Measurements from ENCODE around the gene TBC1D22A.

DNA sequence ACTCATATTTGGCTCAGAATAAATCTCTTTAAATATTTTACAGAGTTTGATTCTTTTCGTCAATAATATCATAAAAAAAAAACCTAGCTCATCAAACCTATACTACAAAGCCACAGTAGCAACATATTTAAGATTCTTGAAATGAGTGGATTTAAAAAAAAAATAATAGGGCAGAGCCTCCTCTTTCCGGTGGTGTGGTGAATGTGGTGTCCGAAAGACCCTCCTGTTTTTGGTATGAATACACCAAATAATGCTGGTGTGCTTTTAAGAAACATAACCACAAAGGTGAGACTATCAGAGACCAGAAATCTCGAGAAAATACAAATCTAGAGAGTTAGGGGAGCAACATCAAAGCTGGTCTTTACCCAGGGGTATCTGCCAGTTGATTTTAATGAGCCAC is 342.6 kb downstream of the TBC1D22A start:
- TF ChIP-seq, protein P1, sequence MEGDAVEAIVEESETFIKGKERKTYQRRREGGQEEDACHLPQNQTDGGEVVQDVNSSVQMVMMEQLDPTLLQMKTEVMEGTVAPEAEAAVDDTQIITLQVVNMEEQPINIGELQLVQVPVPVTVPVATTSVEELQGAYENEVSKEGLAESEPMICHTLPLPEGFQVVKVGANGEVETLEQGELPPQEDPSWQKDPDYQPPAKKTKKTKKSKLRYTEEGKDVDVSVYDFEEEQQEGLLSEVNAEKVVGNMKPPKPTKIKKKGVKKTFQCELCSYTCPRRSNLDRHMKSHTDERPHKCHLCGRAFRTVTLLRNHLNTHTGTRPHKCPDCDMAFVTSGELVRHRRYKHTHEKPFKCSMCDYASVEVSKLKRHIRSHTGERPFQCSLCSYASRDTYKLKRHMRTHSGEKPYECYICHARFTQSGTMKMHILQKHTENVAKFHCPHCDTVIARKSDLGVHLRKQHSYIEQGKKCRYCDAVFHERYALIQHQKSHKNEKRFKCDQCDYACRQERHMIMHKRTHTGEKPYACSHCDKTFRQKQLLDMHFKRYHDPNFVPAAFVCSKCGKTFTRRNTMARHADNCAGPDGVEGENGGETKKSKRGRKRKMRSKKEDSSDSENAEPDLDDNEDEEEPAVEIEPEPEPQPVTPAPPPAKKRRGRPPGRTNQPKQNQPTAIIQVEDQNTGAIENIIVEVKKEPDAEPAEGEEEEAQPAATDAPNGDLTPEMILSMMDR (IDR thresholded peaks at IDR 0.05; ENCODE audit: low read length): no peak
- TF ChIP-seq EZH2 (IDR thresholded peaks at IDR 0.05; ENCODE audit: borderline replicate concordance, low read length): no peak
